NCI-H187 (cell line): ENCODE measurements around the gene TRIP12.
"Not testable (repeated sequence)": the region's sequence is repeated elsewhere in the genome, so short reads cannot be mapped to it uniquely, and the experiment has no call there.

Experiments
- DNase-seq, 2 experiments: peaks; one replicate each; lab custom pipeline; 2025; lab: John Stamatoyannopoulos, UW

Gene TRIP12

DNA sequence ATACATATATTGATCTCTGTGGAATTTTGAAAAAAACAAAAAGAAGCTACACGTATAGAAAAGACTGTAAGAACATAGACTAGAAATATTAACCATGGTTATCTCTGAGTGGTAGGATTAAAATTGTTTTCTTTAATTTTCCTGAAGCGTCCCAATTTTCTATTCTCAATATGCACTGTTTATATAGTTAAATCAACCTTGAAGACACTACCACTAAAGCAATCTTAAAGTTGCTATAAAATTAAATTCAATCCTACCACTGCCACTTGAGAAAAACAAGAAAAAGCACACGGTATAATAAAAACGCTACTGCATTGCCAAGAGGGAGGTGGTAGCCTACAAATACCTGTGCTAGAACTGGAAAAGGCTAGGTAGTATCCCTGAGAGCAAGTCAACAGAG lies 47.2 kb downstream of the TRIP12 start:
- no peak for DNase-seq

DNA sequence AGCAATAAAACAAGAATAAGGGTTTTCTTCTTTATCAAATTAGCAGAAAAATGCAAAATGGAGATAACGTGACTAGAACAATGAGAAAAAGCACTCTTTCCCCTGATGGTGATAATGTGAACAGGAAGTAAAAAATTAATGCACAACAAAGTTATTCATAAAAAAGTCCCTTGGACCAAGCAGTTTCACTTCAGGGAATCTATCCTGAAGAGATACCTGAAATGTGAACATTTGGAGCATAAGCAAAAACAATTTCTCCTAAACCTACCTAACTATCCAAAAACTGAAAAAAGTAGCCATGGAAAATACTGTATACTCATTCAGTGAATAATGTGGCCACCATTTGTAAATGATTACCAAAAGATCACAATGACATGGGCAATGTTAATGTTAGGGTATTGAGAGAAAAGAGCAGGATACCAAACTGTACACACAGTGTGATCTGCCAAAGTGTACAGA lies 48.7 kb downstream of the TRIP12 start:
- DNase-seq: no peak

DNA sequence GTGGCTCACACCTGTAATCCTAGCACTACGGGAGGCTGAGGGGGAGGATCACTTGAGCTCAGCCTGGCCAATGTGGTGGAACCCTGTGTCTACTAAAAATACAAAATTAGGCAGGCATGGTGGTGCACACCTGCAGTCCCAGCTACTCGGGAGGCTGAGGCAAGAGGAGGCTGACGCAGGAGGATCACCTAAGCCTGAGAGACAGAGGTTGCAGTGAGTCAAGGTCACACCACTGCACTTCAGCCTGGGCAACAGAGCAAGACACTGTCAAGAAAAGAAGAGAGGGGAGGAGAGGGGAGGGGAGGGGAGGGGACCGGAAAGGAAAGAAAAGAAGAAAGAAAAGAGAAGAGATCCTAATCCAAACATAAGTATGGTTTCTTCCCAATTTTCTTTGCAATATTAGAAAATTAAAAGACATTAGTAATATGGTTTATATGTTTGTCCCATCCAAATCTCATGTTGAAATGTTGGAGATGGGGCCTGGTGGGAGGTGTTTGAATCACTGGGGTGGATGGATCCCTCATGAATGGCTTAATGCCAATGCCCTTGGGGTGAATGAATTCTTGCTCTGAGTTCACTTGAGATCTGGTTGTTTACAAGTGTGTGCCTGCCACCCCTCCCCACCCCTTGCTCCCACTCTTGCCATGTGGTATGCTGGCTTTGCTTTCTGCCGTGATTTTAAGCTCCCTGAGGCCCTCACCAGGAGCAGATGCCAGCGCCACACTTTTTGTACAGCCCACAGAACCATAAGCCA lies 50.7 kb downstream of the TRIP12 start:
- DNase-seq: no peak

DNA sequence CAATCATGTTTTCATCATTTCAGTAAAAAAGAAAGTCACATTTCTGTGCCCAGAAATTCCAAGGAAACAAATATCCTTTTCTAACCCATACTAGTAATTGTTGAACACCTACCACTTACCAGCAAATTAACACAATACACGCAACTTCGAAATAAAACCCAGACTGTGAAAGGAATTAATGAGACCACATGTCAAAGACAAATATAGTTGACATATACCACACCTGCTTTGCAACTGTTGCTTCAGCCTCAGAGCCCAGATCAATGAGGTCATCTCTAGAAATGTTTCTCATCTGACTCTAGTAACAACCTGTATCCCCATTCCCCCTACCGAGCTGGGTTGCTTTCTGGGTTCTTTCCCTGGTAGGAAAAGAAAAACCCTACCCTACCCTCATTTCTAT lies 52.6 kb downstream of the TRIP12 start:
- no peak for DNase-seq

DNA sequence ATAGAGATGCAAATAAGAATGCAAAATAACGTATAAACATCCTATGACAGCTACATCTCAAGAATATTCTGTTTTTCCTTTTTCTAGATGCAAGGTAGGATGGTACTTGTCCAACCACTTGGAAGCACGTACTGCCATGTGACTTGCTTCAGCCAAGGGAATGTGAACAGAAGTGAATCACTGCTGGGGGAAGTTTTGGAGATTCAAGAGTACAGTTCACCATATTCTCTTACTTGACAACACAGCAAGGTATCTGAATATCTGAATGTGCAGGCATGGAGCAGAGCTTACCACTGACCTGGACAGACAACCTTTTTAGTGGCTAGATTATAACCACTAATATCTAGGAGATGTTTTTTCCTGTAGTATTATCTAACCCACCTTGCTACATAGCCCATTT lies 53.0 kb downstream of the TRIP12 start:
- DNase-seq: no peak

DNA sequence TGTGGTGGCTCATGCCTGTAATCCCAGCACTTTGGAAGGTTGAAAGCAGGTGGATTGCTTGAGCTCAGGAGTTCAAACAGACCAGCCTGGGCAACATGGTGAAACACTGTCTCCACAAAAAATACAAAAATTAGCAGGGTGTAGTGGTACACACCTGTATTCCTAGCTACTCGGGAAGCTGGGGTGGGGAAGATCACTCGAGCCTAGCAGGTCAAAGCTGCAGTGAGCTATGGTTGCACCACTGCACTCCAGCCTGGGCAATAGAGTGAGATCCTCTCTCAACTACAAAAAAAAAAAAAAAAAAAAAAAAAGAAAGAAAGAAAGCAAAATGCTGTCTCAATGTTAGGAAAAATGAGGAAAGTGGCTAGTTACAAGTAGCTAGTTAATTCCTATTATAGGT lies 56.8 kb downstream of the TRIP12 start:
- DNase-seq: no peak

DNA sequence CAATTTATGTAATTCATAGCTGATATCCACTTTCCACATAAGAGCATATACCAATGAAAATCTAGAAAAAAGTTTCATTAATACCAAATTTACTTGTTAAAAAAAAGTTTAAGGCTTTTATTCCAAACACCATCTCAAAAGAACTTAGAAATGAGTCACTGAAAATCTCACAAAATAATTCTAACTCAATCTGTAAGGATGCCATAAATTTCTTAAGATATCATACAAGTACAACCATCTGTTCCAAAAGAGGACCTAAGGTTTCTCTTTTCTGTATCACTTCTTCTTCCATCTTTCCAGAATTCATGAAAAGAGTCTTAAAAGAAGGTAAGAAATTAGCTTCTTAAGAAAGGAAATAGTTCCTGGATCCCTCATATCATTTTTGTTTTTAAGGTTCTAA lies 60.4 kb downstream of the TRIP12 start:
- DNase-seq: no peak

DNA sequence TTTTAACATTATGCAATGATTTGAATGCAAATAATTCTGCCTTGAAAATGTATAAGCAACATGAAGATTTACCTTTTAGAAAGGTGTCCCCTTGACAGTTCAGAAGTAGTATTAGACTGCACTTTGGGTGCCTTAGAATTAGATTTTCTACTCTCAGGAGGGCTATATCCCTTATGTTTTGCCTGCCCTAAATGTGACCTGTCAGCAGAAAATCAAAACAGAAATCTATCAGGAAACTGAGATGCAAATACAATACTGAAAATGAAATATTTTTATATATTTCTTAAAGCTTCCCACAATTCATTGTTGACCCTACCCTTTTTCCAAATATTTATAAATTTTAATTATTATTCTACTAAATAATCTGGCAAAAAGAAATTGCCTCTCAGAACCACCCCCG lies 61.5 kb downstream of the TRIP12 start:
- no peak for DNase-seq

DNA sequence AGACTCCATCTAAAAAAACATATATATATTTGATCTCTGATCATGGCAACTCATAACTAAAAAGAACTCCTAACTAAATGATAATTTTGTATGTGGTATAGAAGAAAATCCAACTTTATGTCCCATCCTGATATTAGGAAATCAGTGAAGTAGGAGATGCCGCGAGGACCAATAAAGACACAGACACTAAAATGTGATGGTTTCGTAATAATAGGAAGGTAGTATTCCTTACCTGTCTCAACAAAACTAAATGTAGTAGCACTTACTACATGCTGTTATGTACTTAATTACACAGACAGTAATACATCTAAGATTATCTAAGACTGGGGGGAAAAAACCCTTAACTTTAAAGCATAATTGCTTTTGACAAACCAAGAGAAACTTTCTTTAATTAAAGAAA lies 63.5 kb downstream of the TRIP12 start:
- DNase-seq: no peak

DNA sequence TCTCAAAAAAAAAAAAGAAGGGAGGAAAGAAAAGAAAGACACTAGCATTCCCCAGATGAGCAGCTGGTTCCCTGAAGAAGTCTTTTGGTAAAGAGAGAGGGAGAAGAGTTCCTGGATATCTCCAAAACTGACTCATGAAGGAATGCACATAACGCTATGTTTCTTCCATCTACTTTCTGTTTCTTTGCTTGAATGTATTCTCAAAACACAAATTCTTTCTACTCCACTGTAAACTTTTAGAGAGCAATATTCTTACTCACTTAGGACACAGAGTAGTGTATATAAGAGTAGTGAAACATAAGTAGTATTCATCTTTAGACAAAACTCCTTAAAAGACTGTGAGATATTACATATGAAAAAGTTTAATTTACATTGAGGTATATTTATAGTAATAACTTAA lies 64.2 kb downstream of the TRIP12 start:
- DNase-seq: no peak

DNA sequence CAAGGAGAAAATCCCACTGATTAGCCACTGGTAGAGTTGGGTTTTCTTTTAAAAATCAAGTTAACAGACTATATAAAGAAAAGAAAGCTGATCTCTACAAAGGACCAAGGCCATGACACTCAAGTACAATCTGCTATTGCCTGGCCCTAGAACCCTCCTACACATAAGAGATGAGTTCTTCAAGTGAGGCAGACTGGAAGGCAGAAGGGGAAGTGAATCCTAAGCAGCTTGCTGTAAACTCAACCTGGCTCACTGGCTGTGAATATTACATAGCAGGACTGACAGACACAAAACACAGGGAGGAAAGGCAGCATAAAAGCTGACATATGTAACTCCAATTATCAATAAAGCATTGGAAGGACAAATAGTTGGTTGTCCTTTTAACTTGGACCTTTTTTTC lies 65.4 kb downstream of the TRIP12 start:
- DNase-seq: no peak

DNA sequence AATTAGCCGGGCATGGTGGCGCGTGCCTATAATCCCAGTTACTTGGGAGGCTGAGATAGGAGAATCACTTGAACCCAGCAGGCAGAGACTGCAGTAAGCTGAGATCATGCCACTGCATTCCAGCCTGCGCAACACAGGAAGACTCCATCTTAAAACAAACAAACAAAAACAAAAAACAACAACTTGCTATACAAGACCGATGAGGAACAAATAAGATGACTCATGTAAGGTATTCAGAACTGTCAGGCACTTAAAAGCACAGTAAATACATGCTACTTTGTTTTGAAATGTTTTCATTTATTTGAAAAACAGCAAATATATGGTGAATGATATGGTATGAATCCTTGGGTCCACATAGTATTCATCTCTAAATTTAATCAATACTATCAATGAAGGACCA lies 66.7 kb downstream of the TRIP12 start:
- no peak for DNase-seq

DNA sequence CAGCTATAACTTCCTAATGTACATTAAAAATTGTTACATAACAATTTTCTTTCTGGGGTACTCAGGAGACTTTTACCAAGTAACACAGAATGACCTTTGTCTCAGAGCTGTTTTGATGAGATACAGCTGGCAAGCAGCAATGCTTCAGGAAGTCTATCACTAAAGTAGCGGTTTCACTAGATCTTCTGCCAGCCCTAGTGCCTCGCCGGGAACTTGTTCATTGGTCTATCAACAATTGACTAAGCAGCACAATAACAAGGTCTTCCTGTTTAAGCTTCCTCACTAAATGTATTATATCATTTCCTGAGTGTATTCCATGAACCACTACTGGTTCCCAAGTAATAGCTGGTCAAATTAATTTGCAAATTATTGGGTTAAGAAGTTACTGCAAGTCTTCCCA lies 69.2 kb downstream of the TRIP12 start:
- no peak for DNase-seq

DNA sequence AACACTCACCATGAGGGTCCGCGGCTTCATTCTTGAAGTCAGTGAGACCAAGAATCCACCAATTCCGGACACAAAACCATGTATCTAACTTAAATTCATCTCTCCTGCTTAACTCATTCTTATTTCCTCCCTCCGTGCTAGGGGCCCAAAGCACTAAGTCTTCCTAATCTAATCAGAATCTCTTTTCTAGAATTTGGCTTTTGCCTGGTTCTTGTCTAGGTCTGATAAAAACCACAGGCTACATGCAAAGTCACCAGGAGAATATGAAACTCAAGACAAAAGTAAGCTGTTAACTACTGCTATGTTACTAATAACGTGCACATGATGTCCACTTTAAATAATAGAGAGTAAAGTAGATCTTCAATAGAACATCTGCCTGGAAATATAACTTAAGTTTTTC lies 69.9 kb downstream of the TRIP12 start:
- no peak for DNase-seq

DNA sequence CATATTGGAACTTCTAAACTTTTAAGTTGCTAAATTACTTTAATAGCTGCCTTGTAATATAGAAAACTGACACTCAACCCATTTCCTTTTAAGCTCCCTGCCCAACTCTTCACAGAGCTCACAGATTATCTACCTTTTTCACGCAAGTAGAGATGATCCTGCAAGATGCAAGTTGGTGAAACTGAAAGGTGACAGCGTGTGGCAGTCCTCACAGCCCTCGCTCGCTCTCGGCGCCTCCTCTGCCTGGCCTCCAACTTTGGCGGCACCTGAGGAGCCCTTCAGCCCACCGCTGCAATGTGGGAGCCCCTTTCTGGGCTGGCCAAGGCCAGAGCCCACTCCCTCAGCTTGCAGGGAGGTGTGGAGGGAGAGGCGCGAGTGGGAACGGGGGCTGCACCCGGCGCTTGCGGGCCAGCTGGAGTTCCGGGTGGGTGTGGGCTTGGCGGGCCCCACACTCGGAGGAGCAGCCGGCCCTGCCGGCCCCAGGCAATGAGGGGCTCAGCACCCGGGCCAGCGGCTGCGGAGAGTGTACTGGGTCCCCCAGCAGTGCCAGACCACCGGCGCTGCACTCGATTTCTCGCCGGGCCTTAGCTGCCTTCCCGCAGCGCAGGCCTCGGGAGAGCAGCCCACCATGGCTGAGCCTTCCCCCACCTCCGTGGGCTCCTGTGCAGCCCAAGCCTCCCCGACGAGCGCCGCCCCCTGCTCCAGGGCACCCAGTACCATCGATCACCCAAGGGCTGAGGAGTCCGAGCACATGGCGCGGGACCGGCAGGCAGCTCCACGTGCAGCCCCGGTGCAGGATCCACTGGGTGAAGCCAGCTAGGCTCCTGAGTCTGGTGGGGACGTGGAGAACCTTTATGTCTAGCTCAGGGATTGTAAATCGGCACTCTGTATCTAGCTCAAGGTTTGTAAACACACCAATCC lies 71.2 kb downstream of the TRIP12 start:
- not testable (repeated sequence) for DNase-seq

DNA sequence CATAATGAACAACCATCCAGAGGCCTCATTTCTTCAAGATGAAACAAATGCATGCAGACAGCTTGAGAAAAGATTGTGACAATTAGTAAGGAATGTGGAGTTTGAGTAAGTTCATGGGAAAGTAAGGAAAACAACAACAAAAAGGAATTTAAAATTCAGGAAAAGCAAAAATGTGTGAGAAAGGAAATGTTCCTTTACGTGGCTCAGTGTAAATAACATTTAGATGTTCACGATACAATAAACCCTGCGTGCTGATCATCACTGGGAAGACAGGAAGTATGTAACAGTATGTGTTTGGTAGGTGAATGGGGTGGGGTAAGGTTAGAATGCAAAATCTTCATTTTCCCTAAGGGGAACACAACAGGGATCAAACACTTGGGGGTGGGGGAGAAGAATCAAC lies 72.7 kb downstream of the TRIP12 start:
- no peak for DNase-seq

DNA sequence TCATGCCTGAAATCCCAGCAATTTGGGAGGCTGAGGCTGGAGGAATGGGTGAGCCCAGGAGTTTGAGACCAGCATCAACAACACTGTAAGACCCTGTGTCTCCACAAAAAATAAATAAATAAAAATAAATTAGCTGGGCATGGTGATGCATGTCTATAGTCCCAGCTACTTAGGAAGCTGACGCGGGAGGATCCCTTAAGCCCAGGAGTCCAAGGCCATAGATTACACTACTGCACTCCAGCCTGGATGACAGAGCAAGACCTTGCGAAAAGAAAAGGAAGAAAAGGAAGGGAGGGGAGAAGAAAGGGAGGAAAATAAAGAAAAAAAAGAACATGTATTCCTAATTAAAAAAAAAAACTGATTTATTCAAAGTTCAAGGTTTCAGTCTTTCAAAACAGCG lies 78.2 kb downstream of the TRIP12 start:
- DNase-seq: no peak

DNA sequence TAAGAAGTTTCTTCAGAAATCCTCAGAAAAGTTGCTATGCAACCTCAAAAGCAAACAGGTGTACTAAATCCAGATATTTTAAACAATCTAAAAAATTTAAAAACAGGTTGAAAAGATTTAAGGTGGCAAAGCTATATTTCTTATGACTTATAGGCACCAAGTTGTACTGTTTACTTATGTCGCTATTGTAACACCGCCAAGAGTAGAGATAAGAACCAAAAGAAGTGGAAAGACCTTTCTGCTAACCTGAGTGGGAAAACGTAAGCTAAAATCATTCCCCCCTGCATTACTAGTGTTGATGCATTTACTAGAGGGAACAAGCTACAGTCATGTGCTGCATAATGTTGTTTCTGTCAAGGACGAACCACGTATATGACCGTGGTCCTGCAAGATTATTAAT lies 83.1 kb downstream of the TRIP12 start:
- DNase-seq: no peak

DNA sequence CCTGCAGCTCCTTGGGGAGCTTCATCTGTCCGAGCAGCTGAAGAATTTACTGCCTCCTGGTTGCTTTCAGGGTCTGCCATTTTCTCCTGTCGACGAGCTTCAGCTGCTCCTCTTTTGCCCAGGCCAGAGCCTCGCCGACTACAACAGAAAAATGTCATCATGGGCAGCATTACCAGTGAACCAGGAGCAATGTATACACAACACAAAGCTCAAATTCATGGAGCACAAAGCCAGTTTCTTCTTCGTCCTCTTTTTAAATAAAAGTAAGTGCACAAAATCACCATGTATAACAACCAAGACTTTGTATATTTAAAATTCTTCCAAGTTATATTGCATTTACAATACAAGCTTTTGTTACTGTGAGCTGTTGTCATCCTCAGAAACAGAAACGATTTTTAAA lies 85.0 kb downstream of the TRIP12 start:
- DNase-seq: no peak

DNA sequence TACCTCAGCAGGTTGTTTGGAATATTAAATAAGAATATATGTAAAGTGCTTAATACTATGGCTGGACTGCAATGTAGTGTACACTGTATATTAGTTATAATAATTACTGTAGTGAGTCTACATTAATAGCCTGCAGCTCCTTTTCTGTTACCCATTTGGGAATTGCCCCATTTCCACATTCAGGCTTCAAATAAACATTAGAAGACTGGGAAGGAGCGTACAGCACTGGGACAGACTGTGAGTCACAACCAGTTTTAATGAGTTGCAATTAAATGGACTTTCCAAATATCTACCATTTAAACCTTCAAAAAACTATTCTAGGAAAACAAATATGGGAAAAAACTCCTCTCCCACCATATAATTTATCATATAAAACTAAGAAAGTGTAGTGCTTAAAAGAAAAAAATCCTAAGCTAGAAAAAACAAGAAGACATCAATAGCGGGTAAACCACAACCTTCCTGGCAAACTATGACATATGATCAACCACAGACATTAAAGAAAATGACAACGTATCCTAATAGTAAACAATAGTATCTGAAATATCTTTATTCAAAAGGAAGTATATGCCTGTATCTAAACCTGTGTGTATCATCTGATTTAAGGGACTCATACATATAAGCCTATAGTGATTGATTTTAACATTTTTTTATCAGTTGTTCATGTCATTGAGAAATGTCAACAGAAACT lies 86.1 kb downstream of the TRIP12 start:
- no peak for DNase-seq

DNA sequence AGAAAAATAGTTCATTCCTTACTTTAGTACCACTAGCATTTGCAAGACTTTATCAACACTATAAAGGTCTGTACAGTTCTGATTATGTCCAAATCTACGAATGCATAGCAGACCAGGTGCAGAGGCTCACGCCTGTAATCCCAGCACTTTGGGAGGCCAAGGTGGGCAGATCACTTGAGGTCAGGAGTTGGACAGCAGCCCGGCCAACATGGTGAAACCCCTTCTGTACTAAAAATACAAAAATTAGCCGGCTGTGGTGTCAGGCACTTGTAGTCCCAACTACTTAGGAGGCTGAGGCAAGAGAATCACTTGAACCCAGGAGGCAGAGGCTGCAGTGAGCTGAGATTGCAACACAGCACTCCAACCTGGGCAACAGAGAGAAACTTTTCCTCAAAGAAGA lies 87.4 kb downstream of the TRIP12 start:
- not testable (repeated sequence) for DNase-seq

DNA sequence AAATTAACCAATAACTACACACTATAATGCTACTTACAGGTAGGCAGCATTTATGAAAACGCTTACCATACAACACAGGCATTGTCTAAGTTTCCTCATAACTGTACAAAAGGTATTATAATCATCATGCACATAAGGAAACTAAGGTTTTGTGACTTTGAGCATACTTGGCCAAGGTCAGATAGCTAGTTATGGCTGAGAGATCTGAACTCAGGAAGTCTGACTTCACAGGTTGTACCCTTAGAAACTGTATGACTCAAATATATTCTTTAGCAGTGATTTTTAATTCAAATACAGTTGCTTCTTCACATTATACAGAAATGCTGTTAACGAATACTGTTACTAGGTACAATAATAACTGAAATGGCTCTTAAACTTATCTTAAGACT lies 89.3 kb downstream of the TRIP12 start:
- DNase-seq: no peak
